Heart left ventricle (tissue), 16 donors: ENCODE results near the gene NAP1L3. TPM values are rescaled to one million over a fixed set of nuclear protein-coding genes. Genes with fewer than 3 reads are reported as not detected.

Source experiments
- ATAC-seq, 4 donors: fragments of 200-7000 bp; cut with Tn5 transposase; one replicate each; pipeline ENCODE4 v1.9.1; 2020 to 2022; ENCODE audit warnings: moderate library complexity in 4 of 4, mild to moderate bottlenecking in 3 of 4, moderate number of reproducible peaks in 1 of 4
- DNase-seq, 5 donors: peaks; one replicate each; pipeline ENCODE4 v3.0.0-alpha.2; 2020
- H3K27ac ChIP-seq, 12 donors: fragments of 200-600 bp; sonication (generic) in 4 of 12; one replicate each; pipeline versions ENCODE4 v1.5.0 to v1.8.0; 2016 to 2022; ENCODE audit warnings: mild to moderate bottlenecking in 2 of 12
- H3K27me3 ChIP-seq, 9 donors: fragments of 200-600 bp; sonication (generic) in 2 of 9; one replicate each; pipeline versions ENCODE4 v1.5.1 to v1.8.0; 2016 to 2022; ENCODE audit warnings: mild to moderate bottlenecking in 3 of 9
- H3K36me3 ChIP-seq, 9 donors: fragments of 200-600 bp; sonication (generic) in 2 of 9; one replicate each; pipeline versions ENCODE4 v1.5.0 to v1.8.0; 2018 to 2022; ENCODE audit warnings: mild to moderate bottlenecking in 2 of 9
- H3K4me1 ChIP-seq, 12 donors: fragments of 200-600 bp; sonication (generic) in 4 of 12; one replicate each; pipeline versions ENCODE4 v1.5.0 to v1.8.0; 2016 to 2022; ENCODE audit warnings: mild to moderate bottlenecking in 3 of 12
- H3K4me3 ChIP-seq, 12 donors: fragments of 200-600 bp; sonication (generic) in 4 of 12; one replicate each; pipeline versions ENCODE4 v1.5.0 to v1.8.0; 2017 to 2022; ENCODE audit warnings: mild to moderate bottlenecking in 9 of 12, moderate library complexity in 4 of 12
- H3K9me3 ChIP-seq, 12 donors: fragments of 200-600 bp; sonication (generic) in 4 of 12; one replicate each; pipeline versions ENCODE4 v1.5.0 to v1.8.0; 2016 to 2022; ENCODE audit warnings: mild to moderate bottlenecking in 1 of 12
- POLR2A ChIP-seq, 2 donors: fragments of 450-650 bp; IDR thresholded peaks; one replicate each; pipeline ENCODE4 v1.6.1; 2017; ENCODE audit warnings: antibody characterized with exemption in 2 of 2, mild to moderate bottlenecking in 2 of 2, moderate library complexity in 2 of 2
- WGBS, 4 donors: extraction: QIAGEN DNeasy Blood & Tissue Kit in 2 of 4; methylation state at CpG; one replicate each; pipeline versions ENCODE4 v1.1.5 to v1.1.7; 2013 to 2018; 5-methylcytosine and 5-hydroxymethylcytosine counted together
- intact Hi-C, 10 donors: fragments of 100-400 bp; cut with DNase I; formaldehyde crosslinking; loops; one replicate each; pipeline versions ENCODE4 v1.11.1 to v1.14.2; 2022
- polyA plus RNA-seq, 2 donors: library from polyadenylated mRNA; stranded (reverse); fragments of 200-250 nt; gene quantifications; one replicate each; pipeline ENCODE4 v1.2.3, GENCODE V29; 2013
- total RNA-seq, 9 donors: library from RNA; depleted of rRNA in 2 of 9; stranded (reverse); fragments of >200 nt in 2 of 9; fragmentation: NEBNext Ultra II Directional in 3 of 9; extraction: Animal tissue kit (Norgen Biotek cat#: 25700) in 3 of 9; gene quantifications; one replicate each; pipeline versions ENCODE4 v1.1.0 to v1.2.4, GENCODE V29; 2016 to 2023
- TF ChIP-seq, protein P1 (sequence below), 12 donors: fragments of 200-600 bp; sonication (generic) in 4 of 12; IDR thresholded peaks; one replicate each; pipeline versions ENCODE4 v1.5.0 to v1.8.0; 2018 to 2022; ENCODE audit warnings: antibody characterized with exemption in 12 of 12, mild to moderate bottlenecking in 5 of 12
- donor health status: ischemic (EF 13 %, LVEDD 7.1; RV severe dilation, severe dysfunction).
- donor health status: healthy with polysubstance abuse.
- donor health status: DM: no; HTN: yes; CAD: no.
- donor health status: DM: no; HTN: no; CAD: no.
- donor health status: ischemic (EF 25% LVEDD 6.9; RV normal size, moderate dysfunction).
- donor health status: ischemic (EF 25% LVEDD 5.7; RV mildly dilated, moderate dysfunction).
- donor health status: healthy.
- donor health status: DM: yes; HTN: yes; CAD: no.
- donor health status: ischemic (EF 35%, LVEDD 5.7; RV mildly dilated, moderate dysfunction).
- donor health status: nonischemic (EF 11% LVEDD 7.7; RV severe dilation, severe dysfunction).
- donor health status: DM: yes; HTN: yes; CAD: no.
- donor health status: PGD.
- donor health status: ischemic (EF 29% LVEDD 5.4; RV normal size, mild dysfunction).
- donor health status: nonischemic (EF 23%, LVEDD 6.1; RV moderate dilation, normal function).

The NAP1L3 gene
- total and polyA plus RNA-seq, 11 donors, result 0.63 to 18.9 (median 2.9) TPM

DNA sequence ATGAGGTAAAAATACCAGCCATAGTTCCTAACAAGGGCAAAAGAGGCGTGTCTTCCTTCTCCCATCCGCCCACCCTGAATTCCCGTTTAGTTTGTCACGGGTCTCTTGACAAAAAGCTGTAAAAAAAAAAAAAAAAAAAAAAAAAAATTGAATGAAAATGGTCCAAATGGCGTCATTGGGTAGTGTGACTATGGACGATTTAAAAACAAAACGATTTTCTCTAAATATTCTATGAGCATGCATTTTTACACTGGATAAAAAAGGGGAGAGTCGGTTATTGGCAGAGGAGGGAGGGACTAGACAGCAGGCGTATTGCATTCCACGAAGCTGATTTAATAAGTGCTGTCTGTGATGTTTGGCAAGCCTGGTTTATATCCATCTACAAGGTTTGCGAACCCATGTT, 492 bp upstream of the NAP1L3 start, which contains the start of gene FAM133A:
Gene FAM133A, plus strand, starts transcription at position 338 of the 403 bp plus-strand sequence. CDS start 35,214 bp downstream, outside the sequence.
- DNase-seq, result no peak

DNA sequence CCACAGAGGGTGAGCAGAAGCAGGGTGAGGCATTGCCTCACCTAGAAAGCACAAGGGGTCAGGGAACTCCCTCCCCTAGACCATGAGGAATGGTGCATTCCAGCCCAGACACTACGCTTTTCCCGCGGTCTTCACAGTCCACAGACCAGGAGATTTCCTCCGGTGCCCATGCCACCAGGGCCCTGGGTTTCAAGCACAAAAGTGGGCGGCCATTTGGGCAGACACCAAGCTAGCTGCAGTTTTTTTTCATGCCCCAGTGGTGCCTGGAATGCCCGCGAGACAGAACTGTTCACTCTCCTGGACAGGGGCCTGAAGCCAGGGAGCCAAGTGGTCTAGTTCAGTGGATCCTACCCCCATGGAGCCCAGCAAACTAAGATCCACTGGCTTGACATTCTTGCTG, 12.8 kb downstream of the NAP1L3 start:
- DNase-seq (no peak), ATAC-seq (no peak)
- 78 to 100% (median 88%) methylated on average over 2 to 7 of the region's 7 CpGs for WGBS, 4 donors
- H3K4me3 ChIP-seq, result no peak overlapping the region
- H3K27ac ChIP-seq, result no peak overlapping the region
- H3K36me3 ChIP-seq, result no peaks in the 10 kb centered on the region
- intact Hi-C loops, result no loop called here
- no peaks in the 10 kb centered on the region for H3K4me1 ChIP-seq
- H3K27me3 ChIP-seq, result peaks cover 0 to 3% (median 0%) of the 10 kb centered on the region in 9 donors
- H3K9me3 ChIP-seq, result no peaks in the 10 kb centered on the region
- TF ChIP-seq, protein P1, sequence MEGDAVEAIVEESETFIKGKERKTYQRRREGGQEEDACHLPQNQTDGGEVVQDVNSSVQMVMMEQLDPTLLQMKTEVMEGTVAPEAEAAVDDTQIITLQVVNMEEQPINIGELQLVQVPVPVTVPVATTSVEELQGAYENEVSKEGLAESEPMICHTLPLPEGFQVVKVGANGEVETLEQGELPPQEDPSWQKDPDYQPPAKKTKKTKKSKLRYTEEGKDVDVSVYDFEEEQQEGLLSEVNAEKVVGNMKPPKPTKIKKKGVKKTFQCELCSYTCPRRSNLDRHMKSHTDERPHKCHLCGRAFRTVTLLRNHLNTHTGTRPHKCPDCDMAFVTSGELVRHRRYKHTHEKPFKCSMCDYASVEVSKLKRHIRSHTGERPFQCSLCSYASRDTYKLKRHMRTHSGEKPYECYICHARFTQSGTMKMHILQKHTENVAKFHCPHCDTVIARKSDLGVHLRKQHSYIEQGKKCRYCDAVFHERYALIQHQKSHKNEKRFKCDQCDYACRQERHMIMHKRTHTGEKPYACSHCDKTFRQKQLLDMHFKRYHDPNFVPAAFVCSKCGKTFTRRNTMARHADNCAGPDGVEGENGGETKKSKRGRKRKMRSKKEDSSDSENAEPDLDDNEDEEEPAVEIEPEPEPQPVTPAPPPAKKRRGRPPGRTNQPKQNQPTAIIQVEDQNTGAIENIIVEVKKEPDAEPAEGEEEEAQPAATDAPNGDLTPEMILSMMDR (IDR thresholded peaks at IDR 0.05), result no peak
- no peak for TF ChIP-seq POLR2A (IDR thresholded peaks at IDR 0.05)

More for the DNA sequence above, 492 bp upstream of the NAP1L3 start, which contains the start of gene FAM133A:
- intact Hi-C loops, result no loop called here
- ATAC-seq, result peak; percentile 37 to 78 (median 66)
- no peak for TF ChIP-seq POLR2A (IDR thresholded peaks at IDR 0.05)
- TF ChIP-seq, protein P1 (IDR thresholded peaks at IDR 0.05), result no peak
- Histone ChIP-seq H3K27me3 (peaks cover 0 to 31% (median 0%) of the 10 kb centered on the region in 9 donors), H3K9me3 (no peaks in the 10 kb centered on the region), H3K4me3 (peak within 1 kb of the TSS; percentile 31 to 87 (median 60)), H3K27ac (peak within 1 kb of the TSS in 10 of 12 donors; percentile 33 to 79 (median 68)), H3K4me1 (peaks cover 0 to 11% (median 0%) of the 10 kb centered on the region in 12 donors), H3K36me3 (no peaks in the 10 kb centered on the region)
- WGBS, 4 donors, result 1 to 12% (median 5%) methylated on average over 11 of the region's 11 CpGs

- Histone ChIP-seq H3K27me3 (no peaks in the 10 kb centered on the region), H3K27ac (no peak overlapping the region), H3K36me3 (no peaks in the 10 kb centered on the region), H3K9me3 (peaks cover 0 to 12% (median 0%) of the 10 kb centered on the region in 12 donors), H3K4me1 (no peaks in the 10 kb centered on the region), H3K4me3 (no peak overlapping the region)
- ATAC-seq (no peak), DNase-seq (no peak)
- 59 to 83% (median 74%) methylated on average over 1 of the region's 1 CpG for WGBS, 4 donors
- no peak for TF ChIP-seq POLR2A (IDR thresholded peaks at IDR 0.05)
- TF ChIP-seq, protein P1 (IDR thresholded peaks at IDR 0.05), result no peak
- intact Hi-C loops, result no loop called here
Observed at GRCh38 chrX:93649381-93649780, 24.0 kb downstream of the NAP1L3 start.

DNA sequence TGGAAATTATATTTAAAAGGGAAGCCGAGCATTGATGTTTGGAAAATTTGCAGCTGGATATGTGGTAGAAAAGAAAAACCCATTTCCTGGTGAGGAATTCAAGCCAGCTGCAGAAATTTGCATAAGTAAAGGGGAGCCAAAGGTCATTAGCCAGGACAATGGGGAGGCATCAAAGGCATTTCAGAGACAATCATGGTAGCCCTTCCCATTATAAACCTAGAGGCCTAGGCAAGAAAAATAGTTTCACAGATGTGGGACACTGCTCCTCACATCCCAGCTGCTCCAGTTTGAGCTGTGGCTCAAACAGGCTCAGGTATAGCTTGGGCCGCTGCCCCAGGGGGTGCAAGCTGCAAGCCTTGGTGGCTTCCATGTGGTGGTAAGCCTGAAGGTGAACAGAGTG, 35.8 kb downstream of the NAP1L3 start:
- DNase-seq (no peak), ATAC-seq (no peak)
- TF ChIP-seq POLR2A (IDR thresholded peaks at IDR 0.05), result no peak
- TF ChIP-seq, protein P1 (IDR thresholded peaks at IDR 0.05), result no peak
- intact Hi-C loops, result no loop called here
- no peaks in the 10 kb centered on the region for H3K27me3 ChIP-seq
- no peak overlapping the region for H3K27ac ChIP-seq
- H3K4me3 ChIP-seq, result no peak overlapping the region
- H3K36me3 ChIP-seq, result no peaks in the 10 kb centered on the region
- 76 to 88% (median 82%) methylated on average over 1 to 2 of the region's 2 CpGs for WGBS, 4 donors
- no peaks in the 10 kb centered on the region for H3K4me1 ChIP-seq
- H3K9me3 ChIP-seq, result peaks cover 0 to 15% (median 0%) of the 10 kb centered on the region in 12 donors

Other genes starting within 250 kb of the NAP1L3 start
- under 1 TPM in 5 of 9 donors, not detected in 4; 0.18 to 0.89 (median 0.37) TPM for gene FAM133A, start 628 bp upstream of the NAP1L3 start, total RNA-seq
- gene FAM133A, start 628 bp upstream of the NAP1L3 start, polyA plus RNA-seq, result under 1 TPM; 0.06 to 0.19 TPM